PC-9 (cell line): ENCODE measurements around the gene BEND6. TPM values are rescaled to one million over a fixed set of nuclear protein-coding genes. Genes with fewer than 3 reads are reported as not detected.

Experiments used
- BruUV-seq: library from RNA; stranded (reverse); fragments of 400-500 nt; replicated peaks from 2 replicates; lab custom pipeline; 2021; lab: Mats Ljungman, UMichigan
- CTCF ChIA-PET: fragments of 300-600 bp; sonication (Branson Sonifier 250); formaldehyde crosslinking; loops from one replicate; lab custom pipeline; 2022; ENCODE audit warnings: antibody characterized with exemption; lab: Charles Lee
- POLR2A ChIA-PET: fragments of 300-600 bp; sonication (Branson Sonifier 250); formaldehyde crosslinking; loops from one replicate; lab custom pipeline; 2022; ENCODE audit warnings: antibody characterized with exemption; ENCODE audit not compliant: unreplicated experiment; lab: Charles Lee
- DNase-seq, 2 experiments: peaks; one replicate each; pipeline versions ENCODE4 v3.0.0 to v3.0.0-alpha.2; 2015 to 2022; ENCODE audit warnings: mixed read lengths in 1 of 2
- H2AFZ ChIP-seq: fragments of 200-600 bp; sonication (generic); 2 replicates; pipeline ENCODE4 v1.8.1; 2017; ENCODE audit warnings: antibody characterized with exemption
- H3F3A ChIP-seq: fragments of 200-600 bp; sonication (generic); 2 replicates; pipeline ENCODE4 v1.8.1; 2017; ENCODE audit warnings: antibody characterized with exemption, mild to moderate bottlenecking, low read depth; ENCODE audit not compliant: insufficient read depth
- H3K27ac ChIP-seq: fragments of 200-600 bp; sonication (generic); 2 replicates; pipeline ENCODE4 v1.6.1; 2016; ENCODE audit warnings: mixed run types
- H3K27me3 ChIP-seq: fragments of 200-600 bp; sonication (generic); 2 replicates; pipeline ENCODE4 v1.6.1; 2016; ENCODE audit warnings: low read depth, mixed run types; ENCODE audit not compliant: insufficient read depth
- H3K36me3 ChIP-seq: fragments of 200-600 bp; sonication (generic); 2 replicates; pipeline ENCODE4 v1.6.1; 2016; ENCODE audit warnings: low read depth, mixed run types
- H3K4me1 ChIP-seq: fragments of 200-600 bp; sonication (generic); replicated peaks from 2 replicates; pipeline ENCODE4 v1.6.1; 2016; ENCODE audit warnings: mixed run types; ENCODE audit not compliant: insufficient read depth
- H3K4me2 ChIP-seq: fragments of 200-600 bp; sonication (generic); 2 replicates; pipeline ENCODE4 v1.6.1; 2017; ENCODE audit warnings: mixed run types
- H3K4me3 ChIP-seq: fragments of 200-600 bp; sonication (generic); 2 replicates; pipeline ENCODE4 v1.6.1; 2016; ENCODE audit warnings: mixed run types
- H3K79me2 ChIP-seq: fragments of 200-600 bp; sonication (generic); 2 replicates; pipeline ENCODE4 v1.6.1; 2017; ENCODE audit warnings: low read depth, mixed run types
- H3K9me2 ChIP-seq: fragments of 200-600 bp; sonication (generic); 2 replicates; pipeline ENCODE4 v1.8.1; 2017; ENCODE audit warnings: mild to moderate bottlenecking; ENCODE audit not compliant: insufficient read depth
- H3K9me3 ChIP-seq: fragments of 200-600 bp; sonication (generic); 2 replicates; pipeline ENCODE4 v1.8.1; 2016; ENCODE audit warnings: low read depth; ENCODE audit not compliant: insufficient read depth
- H4K20me1 ChIP-seq: fragments of 200-600 bp; sonication (generic); 2 replicates; pipeline ENCODE4 v1.8.1; 2017; ENCODE audit not compliant: insufficient read depth
- CTCF ChIP-seq: fragments of 200-600 bp; sonication (generic); conservative IDR thresholded peaks from 2 replicates; pipeline ENCODE4 v1.6.1; 2017; ENCODE audit warnings: mixed run types, antibody characterized with exemption, mild to moderate bottlenecking, moderate library complexity
- EZH2 ChIP-seq: fragments of 200-600 bp; sonication (generic); IDR thresholded peaks from 2 replicates; pipeline ENCODE4 v1.8.0; 2017; ENCODE audit warnings: antibody characterized with exemption, low read depth
- intact Hi-C: fragments of 100-400 bp; cut with micrococcal nuclease; formaldehyde crosslinking; loops from one replicate; pipeline ENCODE4 v1.10.0; 2022; ENCODE audit not compliant: unreplicated experiment
- total RNA-seq: library from RNA; stranded (reverse); gene quantifications from 2 replicates; pipeline ENCODE4 v1.2.3, GENCODE V29; 2021

The BEND6 gene
- total RNA-seq, 1 experiment from 2014 or later = 5.7 TPM

- Histone ChIP-seq H3K79me2 (no peaks in the 10 kb centered on the region), H3K4me3 (no peak overlapping the region), H2AFZ (no peak overlapping the region), H3K4me2 (no peak overlapping the region), H3K27ac (no peak overlapping the region), H3K9me2 (no peaks in the 10 kb centered on the region), H3K9me3 (no peaks in the 10 kb centered on the region), H3F3A (no peaks in the 10 kb centered on the region), H3K36me3 (0 out of 2 replicates have a peak, but pooled peaks cover 3% of the 10 kb centered on the region), H3K4me1 (no peaks in the 10 kb centered on the region), H4K20me1 (no peaks in the 10 kb centered on the region), H3K27me3 (no peaks in the 10 kb centered on the region)
- intact Hi-C loops = no loop called here
- POLR2A ChIA-PET = no interaction called here
- CTCF ChIA-PET = no interaction called here
- no peak for DNase-seq
- TF ChIP-seq CTCF (no peak), EZH2 (no peak)
- BruUV-seq = no TSS peak
Observed at GRCh38 chr6:56944661-56945060, 10.2 kb upstream of the BEND6 start.

- intact Hi-C loops = no loop called here
- Histone ChIP-seq H3F3A (no peaks in the 10 kb centered on the region), H3K9me2 (no peaks in the 10 kb centered on the region), H3K27ac (no peak overlapping the region), H3K9me3 (no peaks in the 10 kb centered on the region), H3K4me1 (peaks cover 4% of the 10 kb centered on the region; the same call in 1 of the 2 replicates), H3K4me3 (no peak overlapping the region), H3K36me3 (0 out of 2 replicates have a peak, but pooled peaks cover 3% of the 10 kb centered on the region), H3K79me2 (no peaks in the 10 kb centered on the region), H4K20me1 (no peaks in the 10 kb centered on the region), H3K4me2 (no peak overlapping the region), H2AFZ (no peak overlapping the region), H3K27me3 (no peaks in the 10 kb centered on the region)
- DNase-seq = no peak
- CTCF ChIA-PET = no interaction called here
- TF ChIP-seq EZH2 (no peak), CTCF (no peak)
- no TSS peak for BruUV-seq
- POLR2A ChIA-PET = no interaction called here
Observed at GRCh38 chr6:56946368-56946767, 8.5 kb upstream of the BEND6 start.

GRCh38 chr6:56947924-56948323 is 7.0 kb upstream of the BEND6 start:
- no peaks in the 10 kb centered on the region for H3F3A ChIP-seq
- CTCF ChIA-PET = no interaction called here
- DNase-seq = no peak
- TF ChIP-seq CTCF (no peak), EZH2 (no peak)
- H3K4me2 ChIP-seq = no peak overlapping the region
- H3K36me3 ChIP-seq = 0 out of 2 replicates have a peak, but pooled peaks cover 3% of the 10 kb centered on the region
- POLR2A ChIA-PET = no interaction called here
- intact Hi-C loops = no loop called here
- H2AFZ ChIP-seq = no peak overlapping the region
- H3K9me2 ChIP-seq = no peaks in the 10 kb centered on the region
- H3K79me2 ChIP-seq = peaks cover 13% of the 10 kb centered on the region
- H3K27me3 ChIP-seq = no peaks in the 10 kb centered on the region
- H4K20me1 ChIP-seq = no peaks in the 10 kb centered on the region
- no peak overlapping the region for H3K27ac ChIP-seq
- no peaks in the 10 kb centered on the region for H3K9me3 ChIP-seq
- peaks cover 19% of the 10 kb centered on the region for H3K4me1 ChIP-seq
- H3K4me3 ChIP-seq = no peak overlapping the region
- BruUV-seq = no TSS peak
